Esophagus (tissue), 2 donors: Measurements from ENCODE around the gene DERA. TPM values are rescaled to one million over a fixed set of nuclear protein-coding genes. Genes with fewer than 3 reads are reported as not detected.

Experiments
- H3K27ac ChIP-seq, 2 donors: one replicate each; pipeline ENCODE4 v1.5.1; 2013; ENCODE audit warnings: low read depth in 2 of 2, mild to moderate bottlenecking in 2 of 2, inconsistent platforms in 1 of 2, low read length in 1 of 2, moderate library complexity in 1 of 2
- H3K27me3 ChIP-seq, 2 donors: one replicate each; pipeline ENCODE4 v1.6.1; 2013; ENCODE audit warnings: low read length in 2 of 2, control low read depth in 1 of 2, mild to moderate bottlenecking in 1 of 2; ENCODE audit not compliant: insufficient read depth in 2 of 2, control insufficient read depth in 1 of 2
- H3K36me3 ChIP-seq, 2 donors: one replicate each; pipeline ENCODE4 v1.6.1; 2013; ENCODE audit warnings: low read length in 1 of 2; ENCODE audit not compliant: control insufficient read depth in 2 of 2, insufficient read depth in 2 of 2
- H3K4me1 ChIP-seq, 2 donors: one replicate each; pipeline ENCODE4 v1.6.1; 2013; ENCODE audit warnings: low read length in 1 of 2; ENCODE audit not compliant: control insufficient read depth in 2 of 2, insufficient read depth in 2 of 2
- H3K4me3 ChIP-seq, 2 donors: one replicate each; pipeline ENCODE4 v1.5.1; 2013; ENCODE audit warnings: low read length in 2 of 2, mild to moderate bottlenecking in 2 of 2, low read depth in 1 of 2, moderate library complexity in 1 of 2
- H3K9me3 ChIP-seq, 2 donors: one replicate each; pipeline ENCODE4 v1.6.1; 2013; ENCODE audit warnings: mild to moderate bottlenecking in 2 of 2, low read depth in 1 of 2, low read length in 1 of 2, moderate library complexity in 1 of 2; ENCODE audit not compliant: control insufficient read depth in 2 of 2, insufficient read depth in 1 of 2
- WGBS, 2 donors: extraction: QIAGEN DNeasy Blood & Tissue Kit; methylation state at CpG; one replicate each; pipeline ENCODE4 v1.1.7; 2013; 5-methylcytosine and 5-hydroxymethylcytosine counted together
- polyA plus RNA-seq, 2 donors: library from polyadenylated mRNA; stranded (reverse); fragments of 200-250 nt; gene quantifications; one replicate each; pipeline ENCODE4 v1.2.3, GENCODE V29; 2013
- donor health status: healthy with polysubstance abuse.
- donor health status: Bipolar disorder and iron deficiency.

Gene DERA
- polyA plus RNA-seq, 2 donors, result 30.7 to 37.2 TPM

GRCh38 chr12:15977999-15978951, 67.1 kb downstream of the DERA start:
- 54 to 58% methylated on average over 7 of the region's 7 CpGs for WGBS, 2 donors
- Histone ChIP-seq H3K4me3 (no peak overlapping the region), H3K27me3 (no peaks in the 10 kb centered on the region), H3K9me3 (no peaks in the 10 kb centered on the region), H3K36me3 (peaks cover 0 to 7% of the 10 kb centered on the region in 2 donors), H3K4me1 (no peaks in the 10 kb centered on the region), H3K27ac (no peak overlapping the region)

- H3K27ac ChIP-seq, result no peak overlapping the region
- no peaks in the 10 kb centered on the region for H3K9me3 ChIP-seq
- 52 to 55% methylated on average over 2 of the region's 2 CpGs for WGBS, 2 donors
- no peaks in the 10 kb centered on the region for H3K4me1 ChIP-seq
- H3K36me3 ChIP-seq, result peaks cover 0 to 11% of the 10 kb centered on the region in 2 donors
- no peak overlapping the region for H3K4me3 ChIP-seq
- no peaks in the 10 kb centered on the region for H3K27me3 ChIP-seq
Observed at GRCh38 chr12:15979096-15980092, 68.3 kb downstream of the DERA start.

- H3K9me3 ChIP-seq, result no peaks in the 10 kb centered on the region
- H3K4me1 ChIP-seq, result no peaks in the 10 kb centered on the region
- peaks cover 0 to 8% of the 10 kb centered on the region in 2 donors for H3K36me3 ChIP-seq
- H3K27me3 ChIP-seq, result no peaks in the 10 kb centered on the region
- H3K27ac ChIP-seq, result no peak overlapping the region
- no peak overlapping the region for H3K4me3 ChIP-seq
- WGBS, 2 donors, result 68 to 70% methylated on average over 5 of the region's 5 CpGs
Observed at GRCh38 chr12:15982071-15982470, 70.9 kb downstream of the DERA start.

GRCh38 chr12:15982471-15982870, 71.3 kb downstream of the DERA start:
- Histone ChIP-seq H3K4me1 (no peaks in the 10 kb centered on the region), H3K9me3 (no peaks in the 10 kb centered on the region), H3K27me3 (no peaks in the 10 kb centered on the region), H3K27ac (no peak overlapping the region), H3K4me3 (no peak overlapping the region), H3K36me3 (peaks cover 0 to 7% of the 10 kb centered on the region in 2 donors)
- WGBS, 2 donors, result 56 to 65% methylated on average over 3 of the region's 3 CpGs

- Histone ChIP-seq H3K36me3 (peaks cover 0 to 10% of the 10 kb centered on the region in 2 donors), H3K4me1 (no peaks in the 10 kb centered on the region), H3K4me3 (no peak overlapping the region), H3K27me3 (no peaks in the 10 kb centered on the region), H3K9me3 (peaks cover 0 to 3% of the 10 kb centered on the region in 2 donors), H3K27ac (no peak overlapping the region)
Observed at GRCh38 chr12:15982921-15983320, 71.8 kb downstream of the DERA start.

- H3K27ac ChIP-seq, result no peak overlapping the region
Observed at GRCh38 chr12:15984097-15984800, 73.1 kb downstream of the DERA start.

GRCh38 chr12:15984963-15985362, 73.8 kb downstream of the DERA start:
- H3K9me3 ChIP-seq, result peaks cover 0 to 7% of the 10 kb centered on the region in 2 donors
- WGBS, 2 donors, result 88 to 95% methylated on average over 2 of the region's 2 CpGs
- H3K36me3 ChIP-seq, result peaks cover 5 to 21% of the 10 kb centered on the region in 2 donors
- H3K4me1 ChIP-seq, result no peaks in the 10 kb centered on the region
- no peak overlapping the region for H3K4me3 ChIP-seq
- no peaks in the 10 kb centered on the region for H3K27me3 ChIP-seq
- no peak overlapping the region for H3K27ac ChIP-seq

More at GRCh38 chr12:15984097-15984800, 73.1 kb downstream of the DERA start:
- Histone ChIP-seq H3K36me3 (peaks cover 5 to 21% of the 10 kb centered on the region in 2 donors), H3K9me3 (peaks cover 0 to 7% of the 10 kb centered on the region in 2 donors), H3K4me3 (no peak overlapping the region), H3K27me3 (no peaks in the 10 kb centered on the region), H3K4me1 (no peaks in the 10 kb centered on the region)
- WGBS, 2 donors, result 71 to 83% methylated on average over 6 of the region's 6 CpGs

- Histone ChIP-seq H3K36me3 (peaks cover 6 to 21% of the 10 kb centered on the region in 2 donors), H3K27ac (no peak overlapping the region), H3K27me3 (no peaks in the 10 kb centered on the region), H3K9me3 (peaks cover 0 to 7% of the 10 kb centered on the region in 2 donors), H3K4me3 (no peak overlapping the region), H3K4me1 (no peaks in the 10 kb centered on the region)
- WGBS, 2 donors, result 84 to 89% methylated on average over 11 of the region's 11 CpGs
Observed at GRCh38 chr12:15987696-15988095, 76.6 kb downstream of the DERA start.
